Stimulated activated CD8-positive, alpha-beta memory T cell treated with anti-CD3 and anti-CD28 coated beads, Interleukin-15, amount 100 ng/mL, for 4 hours (primary cell): ENCODE results near the gene L1TD1.
"Not testable (repeated sequence)": the region's sequence is repeated elsewhere in the genome, so short reads cannot be mapped to it uniquely, and the experiment has no call there.

ENCODE experiments used
- DNase-seq, 2 donors: peaks; one replicate each; pipeline ENCODE4 v3.0.0-alpha.2; 2020; ENCODE audit warnings: low read depth in 2 of 2

L1TD1 gene

GRCh38 chr1:62207187-62207586, 12.5 kb downstream of the L1TD1 start:
- no peak for DNase-seq

GRCh38 chr1:62208087-62208486, 13.4 kb downstream of the L1TD1 start:
- no peak for DNase-seq

GRCh38 chr1:62208970-62209369, 14.3 kb downstream of the L1TD1 start:
- DNase-seq, result no peak

GRCh38 chr1:62209931-62210595, 15.4 kb downstream of the L1TD1 start:
- no peak for DNase-seq

- no peak for DNase-seq
Measured at GRCh38 chr1:62210960-62211359, 16.3 kb downstream of the L1TD1 start.

- DNase-seq, result no peak
Measured at GRCh38 chr1:62212411-62212810, 17.8 kb downstream of the L1TD1 start.

GRCh38 chr1:62213075-62213914, 18.6 kb downstream of the L1TD1 start:
- no peak for DNase-seq

GRCh38 chr1:62218604-62219003, 24.0 kb downstream of the L1TD1 start:
- no peak for DNase-seq

GRCh38 chr1:62220456-62220855, 25.8 kb downstream of the L1TD1 start:
- not testable (repeated sequence) for DNase-seq

GRCh38 chr1:62221171-62221570, 26.5 kb downstream of the L1TD1 start:
- no peak for DNase-seq

GRCh38 chr1:62222321-62222720, 27.7 kb downstream of the L1TD1 start:
- no peak for DNase-seq

GRCh38 chr1:62224182-62224581, 29.5 kb downstream of the L1TD1 start:
- no peak for DNase-seq

- DNase-seq, result no peak
Measured at GRCh38 chr1:62227496-62227895, 32.8 kb downstream of the L1TD1 start.

- no peak for DNase-seq
Measured at GRCh38 chr1:62228136-62228882, 33.7 kb downstream of the L1TD1 start.

GRCh38 chr1:62228883-62229187, 34.2 kb downstream of the L1TD1 start:
- no peak for DNase-seq

GRCh38 chr1:62229468-62229867, 34.8 kb downstream of the L1TD1 start:
- no peak for DNase-seq

- DNase-seq, result no peak
Measured at GRCh38 chr1:62229932-62230331, 35.3 kb downstream of the L1TD1 start.

GRCh38 chr1:62230718-62231117, 36.1 kb downstream of the L1TD1 start:
- no peak for DNase-seq

GRCh38 chr1:62232871-62233278, 38.2 kb downstream of the L1TD1 start:
- no peak for DNase-seq

- DNase-seq, result no peak
Measured at GRCh38 chr1:62233926-62234450, 39.3 kb downstream of the L1TD1 start.

GRCh38 chr1:62234688-62235087, 40.0 kb downstream of the L1TD1 start:
- DNase-seq, result no peak

GRCh38 chr1:62235576-62235975, 40.9 kb downstream of the L1TD1 start:
- no peak for DNase-seq

GRCh38 chr1:62237361-62237760, 42.7 kb downstream of the L1TD1 start:
- DNase-seq, result no peak
